OCI-LY3 (cell line): ENCODE results near the gene UBAP2.
A peak's percentile ranks its signal among the peaks of the same experiment; 100 is the strongest.

ENCODE experiments used
- H2AFZ ChIP-seq: fragments of 200-600, 300-600 bp; shearing (Covaris generic); 2 replicates; pipeline ENCODE4 v1.6.0; 2014; ENCODE audit warnings: antibody characterized with exemption, low read depth, low read length
- H3K27ac ChIP-seq: fragments of 200-600, 300-600 bp; sonication (generic); 2 replicates; pipeline ENCODE4 v1.5.1; 2014; ENCODE audit warnings: mild to moderate bottlenecking, low read length, moderate library complexity, mixed read lengths
- H3K27me3 ChIP-seq: fragments of 200-600, 300-600 bp; sonication (generic); 2 replicates; pipeline ENCODE4 v1.6.1; 2014; ENCODE audit warnings: low read depth, low read length, mixed read lengths
- H3K36me3 ChIP-seq: fragments of 200-600, 300-600 bp; sonication (generic); replicated peaks from 2 replicates; pipeline ENCODE3; 2014; ENCODE audit warnings: low read depth, low read length, mixed read lengths
- H3K4me1 ChIP-seq: fragments of 300-600, 200-600 bp; sonication (generic); 2 replicates; pipeline ENCODE4 v1.6.1; 2014; ENCODE audit warnings: low read length, mixed read lengths
- H3K4me2 ChIP-seq: fragments of 200-600, 300-600 bp; sonication (generic); 2 replicates; pipeline ENCODE4 v1.6.1; 2014; ENCODE audit warnings: low read length, mixed read lengths
- H3K4me3 ChIP-seq: fragments of 300-600, 200-600 bp; sonication (generic); 2 replicates; pipeline ENCODE4 v1.5.1; 2014; ENCODE audit warnings: antibody characterized with exemption, mild to moderate bottlenecking, low read length, moderate library complexity
- H3K79me2 ChIP-seq: fragments of 300-600, 200-600 bp; shearing (Covaris generic); 2 replicates; pipeline ENCODE4 v1.6.1; 2014; ENCODE audit warnings: mild to moderate bottlenecking, low read length, mixed read lengths
- H3K9ac ChIP-seq: fragments of 300-600, 200-600 bp; shearing (Covaris generic); 2 replicates; pipeline ENCODE4 v1.6.0; 2014; ENCODE audit warnings: mild to moderate bottlenecking, low read length, moderate library complexity
- H3K9me3 ChIP-seq: fragments of 200-600, 300-600 bp; shearing (Covaris generic); 2 replicates; pipeline ENCODE4 v1.6.1; 2014; ENCODE audit warnings: low read length, mixed read lengths; ENCODE audit not compliant: insufficient read depth
- H4K20me1 ChIP-seq: fragments of 200-600, 300-600 bp; sonication (generic); 2 replicates; pipeline ENCODE4 v1.6.1; 2016; ENCODE audit warnings: low read length, mixed read lengths; ENCODE audit not compliant: insufficient read depth
- EZH2phosphoT487 ChIP-seq: fragments of 200-600 bp; shearing (Covaris generic); IDR thresholded peaks from 2 replicates; pipeline ENCODE4 v1.6.1; 2018; ENCODE audit warnings: antibody characterized with exemption, mixed run types, low read depth
- TF ChIP-seq, protein P1 (sequence below): fragments of 200-600, 300-600 bp; sonication (generic); IDR thresholded peaks from 2 replicates; pipeline ENCODE4 v1.5.1; 2014; ENCODE audit warnings: antibody characterized with exemption, low read length, low read depth

The UBAP2 gene

DNA sequence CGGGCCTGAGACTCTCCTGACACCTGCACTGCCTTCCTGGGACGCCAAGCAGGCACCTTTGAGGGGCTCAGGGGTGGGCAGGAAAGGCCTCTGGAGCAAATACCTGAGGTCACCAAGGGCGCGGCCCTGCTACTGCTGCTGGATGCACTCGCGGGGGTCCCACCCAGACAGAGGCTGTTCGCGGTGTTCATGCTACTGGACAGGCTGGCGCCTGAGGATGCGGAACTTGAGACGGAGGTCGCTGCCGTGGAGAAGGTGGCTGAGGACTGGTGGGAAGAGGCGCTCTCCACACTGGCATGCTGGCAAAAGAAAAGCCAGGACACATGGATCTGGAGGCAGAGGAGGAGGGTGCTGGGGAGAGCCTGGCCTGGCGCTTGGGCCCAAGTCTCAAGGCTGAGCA is 121.0 kb downstream of the UBAP2 start:
- H3K9ac ChIP-seq = no peak overlapping the region
- TF ChIP-seq EZH2phosphoT487 = no peak
- TF ChIP-seq, protein P1, sequence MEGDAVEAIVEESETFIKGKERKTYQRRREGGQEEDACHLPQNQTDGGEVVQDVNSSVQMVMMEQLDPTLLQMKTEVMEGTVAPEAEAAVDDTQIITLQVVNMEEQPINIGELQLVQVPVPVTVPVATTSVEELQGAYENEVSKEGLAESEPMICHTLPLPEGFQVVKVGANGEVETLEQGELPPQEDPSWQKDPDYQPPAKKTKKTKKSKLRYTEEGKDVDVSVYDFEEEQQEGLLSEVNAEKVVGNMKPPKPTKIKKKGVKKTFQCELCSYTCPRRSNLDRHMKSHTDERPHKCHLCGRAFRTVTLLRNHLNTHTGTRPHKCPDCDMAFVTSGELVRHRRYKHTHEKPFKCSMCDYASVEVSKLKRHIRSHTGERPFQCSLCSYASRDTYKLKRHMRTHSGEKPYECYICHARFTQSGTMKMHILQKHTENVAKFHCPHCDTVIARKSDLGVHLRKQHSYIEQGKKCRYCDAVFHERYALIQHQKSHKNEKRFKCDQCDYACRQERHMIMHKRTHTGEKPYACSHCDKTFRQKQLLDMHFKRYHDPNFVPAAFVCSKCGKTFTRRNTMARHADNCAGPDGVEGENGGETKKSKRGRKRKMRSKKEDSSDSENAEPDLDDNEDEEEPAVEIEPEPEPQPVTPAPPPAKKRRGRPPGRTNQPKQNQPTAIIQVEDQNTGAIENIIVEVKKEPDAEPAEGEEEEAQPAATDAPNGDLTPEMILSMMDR = no peak
- H3K4me1 ChIP-seq = no peaks in the 10 kb centered on the region
- no peaks in the 10 kb centered on the region for H3K27me3 ChIP-seq
- no peaks in the 10 kb centered on the region for H3K9me3 ChIP-seq
- H3K4me2 ChIP-seq = no peak overlapping the region
- H3K79me2 ChIP-seq = peaks cover 6% of the 10 kb centered on the region; the same call in 1 of the 2 replicates
- no peak overlapping the region for H2AFZ ChIP-seq
- H3K27ac ChIP-seq = no peak overlapping the region
- H3K36me3 ChIP-seq = peaks cover 75% of the 10 kb centered on the region
- H3K4me3 ChIP-seq = no peak overlapping the region
- no peaks in the 10 kb centered on the region for H4K20me1 ChIP-seq

DNA sequence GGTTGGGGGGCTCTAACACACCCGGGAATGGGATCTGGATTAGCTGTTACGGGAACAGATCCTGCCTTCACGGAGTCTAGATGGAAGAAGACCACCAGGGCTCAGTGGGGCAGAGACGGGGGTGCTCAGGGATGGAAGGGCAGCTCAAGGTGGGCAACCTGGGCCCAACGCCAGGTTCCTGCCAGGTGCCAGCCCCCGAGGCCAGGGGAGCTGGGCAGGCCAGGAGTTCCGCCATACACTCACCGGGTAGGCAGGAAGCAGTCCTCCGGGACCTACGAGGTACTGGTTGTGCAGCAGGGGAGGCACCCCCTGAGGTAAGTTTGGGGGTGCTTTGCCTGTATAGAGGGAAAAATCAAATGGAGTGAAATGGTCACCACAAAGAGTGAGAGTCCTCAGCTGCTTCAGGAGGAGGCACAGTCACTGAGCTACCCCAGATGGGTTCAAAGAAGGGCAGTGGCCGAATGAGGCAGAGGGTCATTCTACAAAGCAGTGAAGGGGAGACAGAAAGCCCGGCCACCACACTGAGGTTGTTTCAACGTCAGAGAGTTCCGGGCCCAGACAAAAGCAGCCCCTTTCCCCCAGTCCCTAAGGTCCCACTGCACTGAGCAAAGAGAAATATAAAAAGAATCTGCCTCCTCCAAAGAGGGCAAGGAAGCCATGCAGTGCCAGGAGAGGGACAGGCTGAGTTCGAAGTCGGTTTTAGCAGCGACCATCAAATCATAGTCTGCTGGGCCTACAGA is 121.8 kb downstream of the UBAP2 start:
- Histone ChIP-seq H3K79me2 (peaks cover 6% of the 10 kb centered on the region; the same call in 1 of the 2 replicates), H3K36me3 (peaks cover 77% of the 10 kb centered on the region), H3K27me3 (no peaks in the 10 kb centered on the region), H3K9me3 (no peaks in the 10 kb centered on the region), H3K4me1 (no peaks in the 10 kb centered on the region), H2AFZ (no peak overlapping the region), H4K20me1 (no peaks in the 10 kb centered on the region), H3K9ac (no peak overlapping the region), H3K4me3 (no peak overlapping the region), H3K4me2 (no peak overlapping the region), H3K27ac (no peak overlapping the region)
- TF ChIP-seq, protein P1 = no peak
- no peak for TF ChIP-seq EZH2phosphoT487

DNA sequence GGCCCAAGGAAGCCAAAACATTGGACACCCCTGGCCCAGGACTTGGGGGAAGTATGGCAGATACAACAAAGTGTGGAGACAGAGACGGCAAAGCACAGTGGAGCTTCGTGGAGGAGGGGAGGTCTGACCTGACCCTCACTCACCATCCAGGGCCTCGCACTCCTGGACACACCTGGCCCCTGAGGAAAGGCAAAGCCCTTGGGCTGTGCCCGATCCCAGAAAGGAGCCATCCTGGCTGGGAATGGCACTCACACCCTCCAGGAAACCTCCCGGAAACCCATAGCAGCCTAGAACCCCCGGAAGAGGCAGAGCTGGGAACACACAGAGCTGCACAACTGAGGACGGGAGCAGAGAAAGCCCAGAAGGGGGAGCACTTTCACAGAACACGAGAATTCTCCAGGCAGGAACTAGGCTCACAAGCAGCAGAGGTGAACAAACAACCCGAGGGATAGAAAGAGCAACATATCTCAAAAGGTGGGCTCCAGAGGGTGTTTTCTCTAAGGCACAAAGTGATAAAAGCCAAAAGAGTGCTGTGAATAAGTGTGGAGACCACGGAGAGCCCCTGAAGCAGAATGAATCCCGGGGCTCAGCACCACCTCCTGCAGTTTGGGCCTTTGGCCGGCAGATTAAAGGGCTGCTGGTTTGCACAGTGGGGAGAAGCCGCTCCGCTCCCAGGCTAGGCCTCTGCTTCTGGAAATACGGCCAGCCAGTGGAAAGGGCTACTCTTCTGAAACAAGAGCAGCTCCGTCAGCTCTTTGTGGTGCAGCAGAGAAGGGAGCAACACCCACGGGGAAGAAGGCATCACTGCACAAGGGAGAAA is 123.5 kb downstream of the UBAP2 start:
- Histone ChIP-seq H3K4me2 (no peak overlapping the region), H3K27me3 (no peaks in the 10 kb centered on the region), H3K27ac (no peak overlapping the region), H3K4me3 (no peak overlapping the region), H2AFZ (no peak overlapping the region), H3K36me3 (peaks cover 87% of the 10 kb centered on the region), H3K9me3 (no peaks in the 10 kb centered on the region), H3K79me2 (peaks cover 9% of the 10 kb centered on the region; the same call in 1 of the 2 replicates), H4K20me1 (peaks cover 6% of the 10 kb centered on the region; the same call in 1 of the 2 replicates), H3K9ac (no peak overlapping the region), H3K4me1 (no peaks in the 10 kb centered on the region)
- no peak for TF ChIP-seq EZH2phosphoT487
- TF ChIP-seq, protein P1 = peak; percentile 61
